ENCODE data around the gene WNT9B.

- TF ChIP-seq POLR2A (IDR thresholded peaks at IDR 0.05), result no peak
- no peak for TF ChIP-seq CTCF (IDR thresholded peaks at IDR 0.05)
These were observed 59.9 kb downstream of the WNT9B start for GRCh38 chr17:46911311-46911710.
